Measurements from ENCODE around the gene ARL15. TPM values are rescaled to one million over a fixed set of nuclear protein-coding genes. Genes with fewer than 3 reads are reported as not detected.

The ARL15 gene
- total RNA-seq, 1 donor from 2014 or later = 74.4 TPM

- Histone ChIP-seq H3K9me3 (no peaks in the 10 kb centered on the region), H3K36me3 (no peaks in the 10 kb centered on the region), H3K27ac (no peak overlapping the region), H3K4me3 (no peak overlapping the region), H3K4me1 (no peaks in the 10 kb centered on the region), H3K27me3 (no peaks in the 10 kb centered on the region)
- no peak for DNase-seq (ENCODE audit: extremely low spot score in 2 of 2)
- intact Hi-C loops (cut with DNase I) = no loop called here
- TF ChIP-seq POLR2AphosphoS5 (IDR thresholded peaks at IDR 0.05; ENCODE audit: insufficient read depth in 1 of 2, low read depth in 1 of 2) = no peak
- TF ChIP-seq CTCF (IDR thresholded peaks at IDR 0.05) = no peak
- no peak for TF ChIP-seq POLR2A (IDR thresholded peaks at IDR 0.05)
These were observed 216.5 kb downstream of the ARL15 start for GRCh38 chr5:54093861-54094260.

- H3K27me3 ChIP-seq = no peaks in the 10 kb centered on the region
- H3K36me3 ChIP-seq = no peaks in the 10 kb centered on the region
- H3K9me3 ChIP-seq = no peaks in the 10 kb centered on the region
- TF ChIP-seq POLR2AphosphoS5 (IDR thresholded peaks at IDR 0.05; ENCODE audit: insufficient read depth in 1 of 2, low read depth in 1 of 2) (no peak), CTCF (IDR thresholded peaks at IDR 0.05) (no peak), POLR2A (IDR thresholded peaks at IDR 0.05) (no peak)
- DNase-seq (ENCODE audit: extremely low spot score in 2 of 2) = no peak
- no peak overlapping the region for H3K4me3 ChIP-seq
- intact Hi-C loops (cut with DNase I) = no loop called here
- H3K4me1 ChIP-seq = no peaks in the 10 kb centered on the region
- H3K27ac ChIP-seq = no peak overlapping the region
These were observed 217.3 kb downstream of the ARL15 start for GRCh38 chr5:54093081-54093492.

- no peaks in the 10 kb centered on the region for H3K27me3 ChIP-seq
- intact Hi-C loops (cut with DNase I) = no loop called here
- no peaks in the 10 kb centered on the region for H3K9me3 ChIP-seq
- H3K36me3 ChIP-seq = no peaks in the 10 kb centered on the region
- TF ChIP-seq CTCF (IDR thresholded peaks at IDR 0.05) (no peak), POLR2A (IDR thresholded peaks at IDR 0.05) (no peak), POLR2AphosphoS5 (IDR thresholded peaks at IDR 0.05; ENCODE audit: insufficient read depth in 1 of 2, low read depth in 1 of 2) (no peak)
- no peak for DNase-seq (ENCODE audit: extremely low spot score in 2 of 2)
- H3K4me1 ChIP-seq = no peaks in the 10 kb centered on the region
- H3K27ac ChIP-seq = no peak overlapping the region
- no peak overlapping the region for H3K4me3 ChIP-seq
These were observed 218.9 kb downstream of the ARL15 start for GRCh38 chr5:54091307-54092130.

DNA sequence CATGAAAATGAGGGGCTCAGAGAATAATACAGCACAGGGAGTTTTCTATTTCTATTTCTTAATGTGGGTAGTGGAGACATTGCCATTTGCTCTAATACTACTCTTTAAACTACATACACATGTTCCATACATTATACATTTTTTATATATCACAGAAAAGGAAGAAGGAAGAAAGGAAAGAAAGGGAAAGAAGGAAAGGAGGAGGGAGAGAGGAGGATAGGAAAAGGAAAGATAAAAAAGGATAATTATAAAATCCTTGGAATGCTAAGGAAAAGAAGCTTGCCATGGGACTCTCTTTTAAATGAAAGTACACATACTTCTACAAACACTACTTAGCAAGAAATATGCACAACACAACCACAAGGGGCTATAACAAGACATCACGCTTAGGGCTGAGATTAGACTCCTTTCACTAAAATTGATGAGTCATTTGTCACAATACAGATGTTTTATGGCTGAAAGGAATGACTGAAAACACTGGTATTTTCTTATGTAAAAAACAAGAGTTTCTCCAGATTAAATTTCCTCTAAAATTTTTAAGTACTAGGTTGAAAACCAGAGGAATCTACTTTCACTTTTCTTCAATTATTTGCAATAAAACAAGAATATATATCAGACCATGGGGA, 219.8 kb downstream of the ARL15 start:
- no peaks in the 10 kb centered on the region for H3K9me3 ChIP-seq
- H3K4me3 ChIP-seq = no peak overlapping the region
- no peak overlapping the region for H3K27ac ChIP-seq
- no peaks in the 10 kb centered on the region for H3K4me1 ChIP-seq
- intact Hi-C loops (cut with DNase I) = loop anchor here (1.0 kb wide), 1 partner anchor 17 kb away; no protein-coding TSS in a partner anchor
- H3K27me3 ChIP-seq = no peaks in the 10 kb centered on the region
- no peaks in the 10 kb centered on the region for H3K36me3 ChIP-seq
- TF ChIP-seq POLR2A (IDR thresholded peaks at IDR 0.05) (no peak), POLR2AphosphoS5 (IDR thresholded peaks at IDR 0.05; ENCODE audit: insufficient read depth in 1 of 2, low read depth in 1 of 2) (no peak), CTCF (IDR thresholded peaks at IDR 0.05) (no peak)
- DNase-seq (ENCODE audit: extremely low spot score in 2 of 2) = no peak

- no peak for DNase-seq (ENCODE audit: extremely low spot score in 2 of 2)
- no peaks in the 10 kb centered on the region for H3K36me3 ChIP-seq
- no peaks in the 10 kb centered on the region for H3K27me3 ChIP-seq
- H3K4me3 ChIP-seq = no peak overlapping the region
- no peak overlapping the region for H3K27ac ChIP-seq
- H3K4me1 ChIP-seq = no peaks in the 10 kb centered on the region
- H3K9me3 ChIP-seq = no peaks in the 10 kb centered on the region
- intact Hi-C loops (cut with DNase I) = loop anchor here (10.0 kb wide), 1 partner anchor 1757 kb away; no protein-coding TSS in a partner anchor
- no peak for TF ChIP-seq POLR2A (IDR thresholded peaks at IDR 0.05)
- TF ChIP-seq POLR2AphosphoS5 (IDR thresholded peaks at IDR 0.05; ENCODE audit: insufficient read depth in 1 of 2, low read depth in 1 of 2) = no peak
- TF ChIP-seq CTCF (IDR thresholded peaks at IDR 0.05) = no peak
These were observed 222.3 kb downstream of the ARL15 start for GRCh38 chr5:54088081-54088480.

Data from vagina (tissue), 2 donors.